Hypothalamus (tissue), 51 donors: ENCODE results near the gene PRDM15.
A peak's percentile ranks its signal among the peaks of the same experiment; 100 is the strongest.

Experiments used
- DNase-seq, 51 donors: peaks; one replicate each; lab custom pipeline; 2025; lab: John Stamatoyannopoulos, UW

PRDM15 gene

GRCh38 chr21:41827951-41828883 is 50.9 kb downstream of the PRDM15 start:
- DNase-seq, result no peak

GRCh38 chr21:41825881-41826280 is 53.3 kb downstream of the PRDM15 start:
- DNase-seq, result no peak

GRCh38 chr21:41825216-41825615 is 53.9 kb downstream of the PRDM15 start:
- no peak for DNase-seq

- no peak for DNase-seq
Observed at GRCh38 chr21:41824466-41825207, 54.5 kb downstream of the PRDM15 start.

GRCh38 chr21:41823906-41824305 is 55.2 kb downstream of the PRDM15 start:
- no peak for DNase-seq

- DNase-seq, result no peak
Observed at GRCh38 chr21:41823166-41823565, 56.0 kb downstream of the PRDM15 start.

- no peak for DNase-seq
Observed at GRCh38 chr21:41821756-41822431, 57.2 kb downstream of the PRDM15 start.

- DNase-seq, result no peak
Observed at GRCh38 chr21:41821081-41821755, 57.9 kb downstream of the PRDM15 start.

DNA sequence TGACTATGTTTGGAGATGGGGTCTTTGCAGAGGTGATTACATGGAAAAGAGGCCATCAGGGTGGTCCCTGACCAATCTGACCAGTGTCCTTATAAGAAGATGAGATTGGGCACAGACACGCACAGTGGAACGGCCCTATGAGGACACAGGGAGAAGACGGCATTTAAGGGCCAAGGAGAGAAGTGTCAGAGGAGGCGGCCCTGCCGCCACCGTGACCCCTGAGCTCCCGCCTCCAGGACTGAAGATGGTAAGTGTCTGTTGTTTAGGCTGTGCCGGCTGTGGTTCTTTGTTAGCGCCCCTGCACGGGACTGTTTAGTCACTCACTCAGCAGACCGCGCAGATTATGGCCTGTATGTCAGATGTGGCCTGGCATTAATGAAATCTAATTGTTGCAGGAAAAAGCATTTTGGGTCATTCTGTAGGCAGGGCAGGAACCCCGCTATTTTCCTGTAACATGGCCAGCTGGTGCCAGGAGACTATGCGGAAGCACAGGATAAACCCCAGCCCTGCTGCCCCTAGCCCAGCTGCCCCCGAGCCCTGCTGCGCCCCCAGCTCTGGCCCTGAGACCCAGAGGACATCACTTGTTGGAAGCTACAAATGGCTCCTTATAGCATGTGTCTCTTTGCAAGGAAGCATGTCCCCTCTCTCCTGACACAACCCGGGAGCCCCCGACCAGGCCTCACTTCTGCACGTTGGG is 58.6 kb downstream of the PRDM15 start:
- DNase-seq, result no peak

GRCh38 chr21:41819856-41820281 is 59.3 kb downstream of the PRDM15 start:
- DNase-seq, result no peak

- no peak for DNase-seq
Observed at GRCh38 chr21:41819236-41819855, 59.8 kb downstream of the PRDM15 start.

DNA sequence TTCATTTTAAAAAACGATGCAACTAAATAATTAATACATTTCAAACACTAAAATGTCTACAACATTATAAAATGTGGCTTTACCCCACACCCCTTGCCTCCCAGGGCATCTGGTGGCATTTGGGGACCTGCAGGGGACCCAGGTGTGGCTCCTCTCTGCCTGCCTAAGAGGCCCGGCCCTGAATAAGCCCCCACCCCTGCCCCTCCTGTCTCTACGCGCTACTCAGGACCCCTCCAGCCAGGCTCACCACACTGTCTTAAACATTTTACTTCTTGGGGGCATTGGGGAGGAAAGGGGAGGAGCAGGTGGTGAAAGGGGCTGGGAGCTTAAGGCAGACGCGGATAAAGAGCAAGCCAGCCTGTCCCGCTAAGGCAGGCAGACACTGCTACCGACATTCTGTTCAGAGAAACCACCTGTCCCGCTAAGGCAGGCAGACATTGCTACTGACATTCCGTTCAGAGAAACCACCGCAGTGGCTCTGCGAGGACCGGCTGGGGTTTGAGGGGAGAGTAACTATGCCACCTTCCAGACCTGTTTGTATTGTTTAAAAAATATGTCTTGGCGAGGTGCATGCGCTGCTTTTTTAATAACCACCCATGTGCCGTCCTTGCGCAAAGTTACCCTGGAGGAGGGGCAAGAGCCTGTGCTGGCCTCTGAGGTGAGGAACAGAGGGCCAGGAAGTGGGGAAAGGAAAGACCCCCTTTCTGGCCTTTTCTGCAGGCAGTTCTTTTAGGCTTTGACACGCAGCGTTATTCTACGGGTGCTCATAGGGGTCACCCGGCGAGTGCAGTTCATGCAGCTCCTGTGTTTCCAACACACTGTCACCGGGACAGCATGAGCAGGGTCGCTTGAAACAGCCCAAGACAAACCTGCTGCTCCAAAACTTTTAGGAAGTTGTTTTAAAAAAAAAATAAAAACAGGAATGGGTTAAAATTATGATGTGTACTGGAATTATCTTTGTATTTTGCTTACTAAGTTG is 61.0 kb downstream of the PRDM15 start:
- no peak for DNase-seq

DNA sequence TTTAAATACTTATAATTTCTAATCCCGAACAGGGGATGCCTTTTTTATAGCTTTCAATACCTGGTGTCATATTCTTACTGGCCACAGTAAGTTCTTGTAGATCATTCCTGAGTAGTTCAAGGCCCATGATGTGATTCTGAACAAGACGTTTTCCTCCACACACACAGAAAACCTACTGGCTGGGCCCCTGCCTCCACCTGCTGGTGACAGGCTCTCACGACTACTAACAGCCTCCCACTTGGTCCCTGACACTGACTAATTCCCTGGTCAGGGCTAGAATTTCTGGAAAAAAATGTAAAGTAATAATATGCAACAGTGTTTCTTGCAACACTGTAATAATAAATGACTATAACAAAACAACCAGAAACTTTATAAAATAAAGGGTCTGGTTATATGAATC is 61.9 kb downstream of the PRDM15 start:
- DNase-seq, result peak in 27 of 51 donors; percentile 1 to 53 (median 29)

- DNase-seq, result peak in 41 of 51 donors; percentile 3 to 73 (median 31)
Observed at GRCh38 chr21:41816583-41817165, 62.5 kb downstream of the PRDM15 start.

DNA sequence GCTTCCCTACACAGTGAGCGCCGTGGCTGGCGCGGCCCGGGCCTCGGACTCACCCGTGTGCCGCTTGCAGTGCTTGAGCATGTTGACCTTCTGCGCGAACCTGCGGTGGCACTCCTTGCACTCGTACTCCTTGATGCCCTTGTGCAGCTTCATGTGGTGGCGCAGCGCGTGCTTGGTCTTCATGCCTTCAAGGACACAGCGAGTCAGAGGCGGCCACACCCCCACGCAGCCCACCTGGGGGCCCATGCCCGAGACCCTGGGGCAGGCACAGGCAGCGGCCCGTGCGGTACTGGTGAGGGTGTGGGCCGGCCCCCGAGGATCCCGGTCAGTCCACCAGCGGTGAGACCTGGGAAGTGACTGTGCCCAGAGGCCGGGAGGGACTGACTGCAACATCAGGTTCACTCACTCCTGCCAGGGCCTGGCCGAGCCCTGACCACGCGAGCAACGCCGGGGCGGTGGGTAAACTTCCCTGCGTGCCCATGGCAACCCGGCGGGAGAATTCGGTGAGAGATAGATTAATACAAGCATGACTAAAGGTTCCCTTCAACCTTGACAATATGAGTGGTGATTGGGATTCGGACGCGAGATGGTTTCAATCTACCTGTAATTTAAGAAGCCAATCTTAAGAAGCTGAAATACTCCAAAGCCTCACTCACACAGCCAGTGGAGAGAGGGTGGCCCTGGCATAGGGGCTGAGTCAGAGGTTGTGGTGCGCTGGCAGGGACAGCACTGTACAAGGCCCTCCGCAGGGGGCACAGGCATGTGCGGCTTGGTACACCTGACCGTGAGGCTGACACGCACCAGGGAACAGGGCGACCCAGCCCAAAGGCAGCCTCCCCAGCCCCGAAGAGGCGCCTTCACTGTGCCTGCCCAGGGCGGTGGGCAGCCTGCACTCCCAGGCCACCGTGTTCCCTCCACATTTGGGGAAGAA is 63.2 kb downstream of the PRDM15 start:
- DNase-seq, result no peak

GRCh38 chr21:41813226-41813625 is 65.9 kb downstream of the PRDM15 start:
- DNase-seq, result no peak

DNA sequence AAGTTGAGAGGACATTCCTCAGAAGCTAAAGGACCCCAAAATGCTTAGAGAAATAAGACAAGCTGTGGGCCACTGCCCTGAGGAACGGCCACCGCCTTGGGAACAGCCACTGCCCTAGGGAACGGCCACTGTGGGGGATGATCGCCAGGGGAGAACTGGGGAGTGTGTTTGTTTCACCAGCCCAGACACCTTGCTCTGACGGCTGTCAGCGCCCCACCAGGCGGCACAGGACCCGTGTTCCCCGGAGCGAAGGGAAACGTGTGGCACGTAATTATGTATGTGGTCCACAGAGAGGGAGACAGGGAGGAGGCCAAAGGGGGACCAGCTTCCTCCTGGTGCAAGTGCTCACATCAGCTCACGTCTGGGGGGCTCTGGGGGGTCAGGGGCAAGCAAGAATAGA is 66.5 kb downstream of the PRDM15 start:
- DNase-seq, result no peak
